Measurements from ENCODE around the gene BRD8. TPM values are rescaled to one million over a fixed set of nuclear protein-coding genes. Genes with fewer than 3 reads are reported as not detected.

BRD8 gene
- total RNA-seq, 1 experiment from 2014 or later = 104 TPM

DNA sequence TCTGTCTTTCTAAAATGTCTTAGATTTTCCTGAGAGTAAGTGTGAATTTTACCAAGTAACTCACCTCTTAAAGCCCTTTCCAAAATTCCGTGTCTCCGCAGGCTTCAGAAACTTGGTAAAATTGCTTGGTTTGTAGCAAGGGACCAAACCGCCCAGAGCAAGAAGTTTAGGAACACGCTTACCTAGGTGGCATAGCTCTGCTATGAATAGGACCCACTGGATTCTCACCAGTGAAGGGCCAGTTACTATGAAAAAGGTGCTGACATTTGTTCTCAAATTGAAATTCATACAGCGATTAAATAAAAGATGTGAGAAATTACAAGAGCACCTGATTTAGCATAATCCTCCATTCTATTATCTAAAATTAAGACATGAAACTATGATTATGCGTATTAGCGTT is 45.9 kb downstream of the BRD8 start:
- H3K27me3 Mint-ChIP-seq (ENCODE audit: insufficient read depth, unreplicated experiment) = no peaks in the 10 kb centered on the region
- POLR2A ChIA-PET = no interaction called here
- CTCF ChIA-PET = interaction anchor here (0.8 to 2.8 kb wide), 9 partner anchors 37 to 472 kb away, joined by 3 to 24 read pairs (median 6); no protein-coding TSS in a partner anchor
- DNase-seq = no peak
- H3K36me3 ChIP-seq (ENCODE audit: control insufficient read depth, insufficient read depth, low read length) = no peaks in the 10 kb centered on the region
- H3K4me1 Mint-ChIP-seq (ENCODE audit: low read depth, unreplicated experiment) = peaks cover 10% of the 10 kb centered on the region
- H3K27me3 ChIP-seq (replicated peaks; ENCODE audit: control insufficient read depth, insufficient read depth, low read length) = no peaks in the 10 kb centered on the region
- 0 out of 2 replicates have a peak, but pooled peaks cover 6% of the 10 kb centered on the region for H3K4me1 ChIP-seq
- TF ChIP-seq, protein P1, sequence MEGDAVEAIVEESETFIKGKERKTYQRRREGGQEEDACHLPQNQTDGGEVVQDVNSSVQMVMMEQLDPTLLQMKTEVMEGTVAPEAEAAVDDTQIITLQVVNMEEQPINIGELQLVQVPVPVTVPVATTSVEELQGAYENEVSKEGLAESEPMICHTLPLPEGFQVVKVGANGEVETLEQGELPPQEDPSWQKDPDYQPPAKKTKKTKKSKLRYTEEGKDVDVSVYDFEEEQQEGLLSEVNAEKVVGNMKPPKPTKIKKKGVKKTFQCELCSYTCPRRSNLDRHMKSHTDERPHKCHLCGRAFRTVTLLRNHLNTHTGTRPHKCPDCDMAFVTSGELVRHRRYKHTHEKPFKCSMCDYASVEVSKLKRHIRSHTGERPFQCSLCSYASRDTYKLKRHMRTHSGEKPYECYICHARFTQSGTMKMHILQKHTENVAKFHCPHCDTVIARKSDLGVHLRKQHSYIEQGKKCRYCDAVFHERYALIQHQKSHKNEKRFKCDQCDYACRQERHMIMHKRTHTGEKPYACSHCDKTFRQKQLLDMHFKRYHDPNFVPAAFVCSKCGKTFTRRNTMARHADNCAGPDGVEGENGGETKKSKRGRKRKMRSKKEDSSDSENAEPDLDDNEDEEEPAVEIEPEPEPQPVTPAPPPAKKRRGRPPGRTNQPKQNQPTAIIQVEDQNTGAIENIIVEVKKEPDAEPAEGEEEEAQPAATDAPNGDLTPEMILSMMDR (IDR thresholded peaks at IDR 0.05; ENCODE audit: insufficient read depth in 1 of 2, low read depth in 1 of 2, low read length in 1 of 2, severe bottlenecking in 1 of 2, unreplicated experiment in 1 of 2) = no peak
- peak overlapping the region; percentile 32 for H3K4me3 ChIP-seq (ENCODE audit: low read depth, low read length)
- H3K27ac Mint-ChIP-seq (ENCODE audit: unreplicated experiment) = no peak overlapping the region
- intact Hi-C loops (cut with micrococcal nuclease; ENCODE audit: unreplicated experiment) = no loop called here
- peak overlapping the region; percentile 58 for H3K4me3 Mint-ChIP-seq (ENCODE audit: unreplicated experiment)
- no peaks in the 10 kb centered on the region for H3K9me3 Mint-ChIP-seq (ENCODE audit: unreplicated experiment)
- no peaks in the 10 kb centered on the region for H3K9me3 ChIP-seq
- no TSS peak for BruUV-seq (replicated peaks)
- no peaks in the 10 kb centered on the region for H3K36me3 Mint-ChIP-seq (ENCODE audit: insufficient read depth, unreplicated experiment)

DNA sequence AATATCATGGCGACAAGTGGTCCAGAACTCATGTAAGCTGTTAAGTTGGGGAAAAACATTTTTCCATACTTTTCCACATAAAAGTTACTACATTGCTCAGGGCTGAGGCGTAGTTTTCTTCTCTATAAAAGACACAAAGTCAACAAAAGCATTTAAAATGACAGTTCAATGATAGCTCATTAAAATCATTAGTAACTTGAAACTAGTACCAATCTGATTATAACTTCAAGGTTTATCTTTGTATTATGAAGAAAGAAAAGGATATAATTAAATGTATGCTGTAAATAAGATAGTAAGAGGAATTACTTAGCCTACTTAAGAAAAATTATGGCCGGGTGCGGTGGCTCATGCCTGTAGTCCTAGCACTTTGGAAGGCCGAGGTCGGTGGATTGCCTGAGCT is 49.1 kb downstream of the BRD8 start:
- H3K36me3 Mint-ChIP-seq (ENCODE audit: insufficient read depth, unreplicated experiment) = no peaks in the 10 kb centered on the region
- no peak overlapping the region for H3K4me3 ChIP-seq (ENCODE audit: low read depth, low read length)
- BruUV-seq (replicated peaks) = no TSS peak
- H3K4me1 ChIP-seq = 0 out of 2 replicates have a peak, but pooled peaks cover 6% of the 10 kb centered on the region
- H3K36me3 ChIP-seq (ENCODE audit: control insufficient read depth, insufficient read depth, low read length) = no peaks in the 10 kb centered on the region
- DNase-seq = no peak
- intact Hi-C loops (cut with micrococcal nuclease; ENCODE audit: unreplicated experiment) = no loop called here
- no peaks in the 10 kb centered on the region for H3K27me3 Mint-ChIP-seq (ENCODE audit: insufficient read depth, unreplicated experiment)
- no peak overlapping the region for H3K27ac Mint-ChIP-seq (ENCODE audit: unreplicated experiment)
- no peaks in the 10 kb centered on the region for H3K9me3 ChIP-seq
- ChIA-PET POLR2A (no interaction called here), CTCF (interaction anchor here (0.5 to 0.6 kb wide), 2 partner anchors 49 to 207 kb away, joined by 3 to 4 read pairs; no protein-coding TSS in a partner anchor)
- no peak overlapping the region for H3K4me3 Mint-ChIP-seq (ENCODE audit: unreplicated experiment)
- H3K9me3 Mint-ChIP-seq (ENCODE audit: unreplicated experiment) = no peaks in the 10 kb centered on the region
- no peaks in the 10 kb centered on the region for H3K27me3 ChIP-seq (replicated peaks; ENCODE audit: control insufficient read depth, insufficient read depth, low read length)
- H3K4me1 Mint-ChIP-seq (ENCODE audit: low read depth, unreplicated experiment) = peaks cover 10% of the 10 kb centered on the region
- TF ChIP-seq, protein P1 (IDR thresholded peaks at IDR 0.05; ENCODE audit: insufficient read depth in 1 of 2, low read depth in 1 of 2, low read length in 1 of 2, severe bottlenecking in 1 of 2, unreplicated experiment in 1 of 2) = no peak

DNA sequence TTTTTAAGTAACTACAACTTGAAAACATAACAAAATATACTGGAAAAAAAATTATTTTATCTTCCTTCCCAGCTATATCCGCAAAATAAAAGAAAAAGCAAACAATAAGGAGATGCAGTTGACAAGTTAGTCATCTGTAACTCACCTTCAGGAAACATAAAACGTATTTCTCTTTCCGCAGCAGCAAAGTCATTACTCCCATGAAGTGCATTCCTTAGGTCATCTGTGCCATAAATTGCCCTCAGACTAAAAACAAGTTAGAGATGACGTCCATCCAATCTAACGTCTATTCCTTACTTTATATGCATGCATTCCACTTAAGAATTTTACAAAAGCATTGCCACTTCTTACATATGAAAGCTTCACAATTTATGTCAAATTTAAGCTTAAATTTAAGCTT is 50.1 kb downstream of the BRD8 start:
- Mint-ChIP-seq H3K9me3 (ENCODE audit: unreplicated experiment) (no peaks in the 10 kb centered on the region), H3K27ac (ENCODE audit: unreplicated experiment) (no peak overlapping the region), H3K4me3 (ENCODE audit: unreplicated experiment) (no peak overlapping the region), H3K27me3 (ENCODE audit: insufficient read depth, unreplicated experiment) (no peaks in the 10 kb centered on the region), H3K4me1 (ENCODE audit: low read depth, unreplicated experiment) (peaks cover 5% of the 10 kb centered on the region), H3K36me3 (ENCODE audit: insufficient read depth, unreplicated experiment) (no peaks in the 10 kb centered on the region)
- BruUV-seq (replicated peaks) = no TSS peak
- TF ChIP-seq, protein P1 (IDR thresholded peaks at IDR 0.05; ENCODE audit: insufficient read depth in 1 of 2, low read depth in 1 of 2, low read length in 1 of 2, severe bottlenecking in 1 of 2, unreplicated experiment in 1 of 2) = no peak
- Histone ChIP-seq H3K36me3 (ENCODE audit: control insufficient read depth, insufficient read depth, low read length) (no peaks in the 10 kb centered on the region), H3K27me3 (replicated peaks; ENCODE audit: control insufficient read depth, insufficient read depth, low read length) (no peaks in the 10 kb centered on the region), H3K4me1 (0 out of 2 replicates have a peak, but pooled peaks cover 6% of the 10 kb centered on the region), H3K9me3 (no peaks in the 10 kb centered on the region), H3K4me3 (ENCODE audit: low read depth, low read length) (no peak overlapping the region)
- intact Hi-C loops (cut with micrococcal nuclease; ENCODE audit: unreplicated experiment) = no loop called here
- DNase-seq = no peak
- CTCF ChIA-PET = no interaction called here
- POLR2A ChIA-PET = interaction anchor here (0.6 kb wide), 1 partner anchor 98 kb away, joined by 8 read pairs; no protein-coding TSS in a partner anchor
